ENCODE results near the gene LORICRIN. TPM values are rescaled to one million over a fixed set of nuclear protein-coding genes. Genes with fewer than 3 reads are reported as not detected.

LORICRIN gene
- total RNA-seq, 1 donor from 2014 or later: not detected

- no peak for DNase-seq (ENCODE audit: low read depth)
- no peak overlapping the region for H3K4me3 ChIP-seq (ENCODE audit: low read depth, low read length)
- TF ChIP-seq, protein P1, sequence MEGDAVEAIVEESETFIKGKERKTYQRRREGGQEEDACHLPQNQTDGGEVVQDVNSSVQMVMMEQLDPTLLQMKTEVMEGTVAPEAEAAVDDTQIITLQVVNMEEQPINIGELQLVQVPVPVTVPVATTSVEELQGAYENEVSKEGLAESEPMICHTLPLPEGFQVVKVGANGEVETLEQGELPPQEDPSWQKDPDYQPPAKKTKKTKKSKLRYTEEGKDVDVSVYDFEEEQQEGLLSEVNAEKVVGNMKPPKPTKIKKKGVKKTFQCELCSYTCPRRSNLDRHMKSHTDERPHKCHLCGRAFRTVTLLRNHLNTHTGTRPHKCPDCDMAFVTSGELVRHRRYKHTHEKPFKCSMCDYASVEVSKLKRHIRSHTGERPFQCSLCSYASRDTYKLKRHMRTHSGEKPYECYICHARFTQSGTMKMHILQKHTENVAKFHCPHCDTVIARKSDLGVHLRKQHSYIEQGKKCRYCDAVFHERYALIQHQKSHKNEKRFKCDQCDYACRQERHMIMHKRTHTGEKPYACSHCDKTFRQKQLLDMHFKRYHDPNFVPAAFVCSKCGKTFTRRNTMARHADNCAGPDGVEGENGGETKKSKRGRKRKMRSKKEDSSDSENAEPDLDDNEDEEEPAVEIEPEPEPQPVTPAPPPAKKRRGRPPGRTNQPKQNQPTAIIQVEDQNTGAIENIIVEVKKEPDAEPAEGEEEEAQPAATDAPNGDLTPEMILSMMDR (conservative IDR thresholded peaks at IDR 0.05; ENCODE audit: low read depth, low read length): no peak
These were observed 12.7 kb upstream of the LORICRIN start for GRCh38 chr1:153246825-153247224.

DNA sequence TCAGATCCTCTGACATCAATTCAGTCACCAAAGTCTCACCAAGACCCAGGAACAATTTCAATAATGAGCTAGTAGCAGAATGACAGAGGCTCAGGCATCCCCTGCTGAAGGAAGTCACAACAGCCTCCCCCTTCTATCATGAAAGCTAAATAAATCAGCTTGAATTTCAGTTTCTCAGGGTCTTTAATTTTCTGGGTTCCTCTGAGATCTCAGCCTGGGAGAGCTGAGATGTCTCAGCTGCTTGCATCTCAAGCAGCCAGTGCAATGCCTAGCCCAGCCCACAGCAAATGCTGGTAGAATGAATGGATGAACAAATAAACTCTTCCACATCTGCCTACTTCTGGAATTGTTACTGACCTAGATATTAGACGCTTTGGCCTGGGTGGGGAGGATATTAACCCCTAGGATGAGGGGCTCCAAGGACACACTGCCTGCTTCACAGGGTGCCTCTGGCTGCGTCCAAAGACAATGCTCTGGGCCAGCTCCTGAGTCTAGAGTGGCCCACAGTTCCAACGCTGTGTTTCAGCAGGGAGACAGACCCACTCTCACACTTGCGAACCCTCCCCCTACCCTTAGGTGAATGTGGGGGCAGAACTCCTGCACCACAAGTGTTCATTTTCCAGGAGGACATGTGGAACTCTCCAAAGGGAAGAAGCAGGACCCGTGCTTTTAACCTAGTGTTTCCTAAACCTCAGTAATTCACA lies 11.2 kb upstream of the LORICRIN start:
- TF ChIP-seq, protein P1 (conservative IDR thresholded peaks at IDR 0.05; ENCODE audit: low read depth, low read length): no peak
- no peak for DNase-seq (ENCODE audit: low read depth)
- H3K4me3 ChIP-seq (ENCODE audit: low read depth, low read length): no peak overlapping the region

GRCh38 chr1:153250166-153250565 lies 9.3 kb upstream of the LORICRIN start:
- H3K4me3 ChIP-seq (ENCODE audit: low read depth, low read length): no peak overlapping the region
- DNase-seq (ENCODE audit: low read depth): no peak
- TF ChIP-seq, protein P1 (conservative IDR thresholded peaks at IDR 0.05; ENCODE audit: low read depth, low read length): no peak

- TF ChIP-seq, protein P1 (conservative IDR thresholded peaks at IDR 0.05; ENCODE audit: low read depth, low read length): no peak
- H3K4me3 ChIP-seq (ENCODE audit: low read depth, low read length): no peak overlapping the region
- DNase-seq (ENCODE audit: low read depth): no peak
These were observed 8.4 kb upstream of the LORICRIN start for GRCh38 chr1:153251087-153251486.

DNA sequence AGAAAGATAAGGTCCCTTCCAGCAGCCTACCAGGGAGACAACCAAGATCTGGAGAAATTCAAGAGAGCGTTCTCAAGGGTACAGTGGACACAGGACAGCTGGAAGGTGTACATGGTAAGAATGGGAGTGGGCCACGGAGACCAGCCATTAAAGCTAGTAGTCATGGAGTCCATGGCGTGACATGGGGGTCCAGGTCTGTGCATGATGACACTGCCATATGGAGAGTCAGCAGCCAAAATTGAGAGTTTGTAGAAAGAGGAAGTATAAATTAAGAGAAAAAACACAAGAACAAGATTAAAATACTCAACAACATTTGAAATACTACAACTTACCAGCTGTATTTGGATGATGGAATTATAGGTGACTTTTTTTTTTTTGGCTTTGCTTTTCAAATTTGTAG lies 7.9 kb upstream of the LORICRIN start:
- DNase-seq (ENCODE audit: low read depth): no peak
- H3K4me3 ChIP-seq (ENCODE audit: low read depth, low read length): no peak overlapping the region
- TF ChIP-seq, protein P1 (conservative IDR thresholded peaks at IDR 0.05; ENCODE audit: low read depth, low read length): no peak

DNA sequence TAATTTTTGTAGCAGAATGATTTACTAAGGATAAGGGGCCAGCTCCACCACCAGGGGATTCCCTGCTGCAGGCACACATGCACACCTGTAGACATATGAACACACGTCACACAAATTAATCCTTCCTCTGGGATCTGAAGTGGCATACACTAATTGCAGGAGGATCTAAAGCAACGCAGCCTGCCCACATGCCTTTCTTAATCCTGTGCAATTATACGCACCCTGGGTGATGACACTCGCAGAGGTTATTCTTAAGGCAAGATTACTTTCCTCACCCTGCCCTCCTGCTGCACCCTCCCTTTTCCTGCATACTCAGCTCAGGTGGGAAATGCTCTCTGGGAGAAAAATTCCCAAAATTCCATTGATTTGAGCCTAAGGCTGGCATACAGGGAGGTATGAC lies 7.5 kb upstream of the LORICRIN start:
- TF ChIP-seq, protein P1 (conservative IDR thresholded peaks at IDR 0.05; ENCODE audit: low read depth, low read length): no peak
- no peak overlapping the region for H3K4me3 ChIP-seq (ENCODE audit: low read depth, low read length)
- DNase-seq (ENCODE audit: low read depth): no peak

GRCh38 chr1:153253076-153253475 lies 6.4 kb upstream of the LORICRIN start:
- TF ChIP-seq, protein P1 (conservative IDR thresholded peaks at IDR 0.05; ENCODE audit: low read depth, low read length): no peak
- no peak for DNase-seq (ENCODE audit: low read depth)
- no peak overlapping the region for H3K4me3 ChIP-seq (ENCODE audit: low read depth, low read length)
